ENCODE results near the gene PES1.
"Not testable (repeated sequence)": the region's sequence is repeated elsewhere in the genome, so short reads cannot be mapped to it uniquely, and the experiment has no call there.

PES1 gene

GRCh38 chr22:30607939-30608338 is 16.2 kb upstream of the PES1 start:
- DNase-seq (ENCODE audit: low read depth) = no peak

- no peak for DNase-seq (ENCODE audit: low read depth)
Observed at GRCh38 chr22:30607300-30607930, 15.7 kb upstream of the PES1 start.

DNA sequence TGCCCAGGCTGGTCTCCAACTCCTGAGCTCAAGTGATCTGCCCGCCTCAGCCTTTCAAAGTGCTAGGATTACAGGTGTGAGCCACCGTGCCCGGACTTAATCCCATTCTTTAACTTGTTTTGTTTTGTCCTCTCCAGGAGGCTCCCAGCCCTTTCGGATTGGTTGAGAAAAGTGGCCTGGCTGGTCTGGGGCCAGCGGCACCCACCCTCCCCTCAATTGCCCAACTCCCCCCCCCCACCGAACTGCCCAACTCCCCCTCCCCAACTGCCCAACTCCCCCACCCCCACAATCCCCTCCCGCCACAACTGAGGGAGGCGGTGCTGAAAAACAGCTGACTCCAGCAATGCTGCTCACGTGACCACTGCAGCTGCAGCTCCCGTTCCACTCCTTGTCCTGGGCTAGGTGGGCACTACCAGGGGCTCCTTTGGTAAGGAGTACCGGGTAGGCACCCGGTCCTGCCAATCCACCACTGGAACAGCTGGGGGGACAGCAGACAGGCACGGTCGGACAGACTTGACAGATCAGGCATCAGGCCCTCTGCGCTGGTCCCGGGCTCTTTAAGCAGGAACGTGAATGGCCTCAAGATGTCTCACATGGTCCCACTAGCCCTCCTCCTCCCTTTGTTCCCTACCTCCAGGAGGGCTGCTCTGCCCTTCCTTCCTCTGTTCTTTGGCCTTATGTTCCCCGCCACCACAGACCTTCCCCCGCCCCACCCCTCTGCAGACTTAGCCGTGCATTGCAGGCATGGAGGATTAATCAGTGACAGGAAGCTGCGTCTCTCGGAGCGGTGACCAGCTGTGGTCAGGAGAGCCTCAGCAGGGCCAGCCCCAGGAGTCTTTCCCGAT is 15.0 kb upstream of the PES1 start, which contains the start of gene TCN2:
Gene TCN2, plus strand, starts transcription at position 720 of the 845 bp plus-strand sequence. CDS start 158 bp downstream, outside the sequence.
- peak; percentile 32 for DNase-seq (ENCODE audit: low read depth)

GRCh38 chr22:30605449-30606110 is 13.9 kb upstream of the PES1 start:
- DNase-seq (ENCODE audit: low read depth) = peak; percentile 34

DNA sequence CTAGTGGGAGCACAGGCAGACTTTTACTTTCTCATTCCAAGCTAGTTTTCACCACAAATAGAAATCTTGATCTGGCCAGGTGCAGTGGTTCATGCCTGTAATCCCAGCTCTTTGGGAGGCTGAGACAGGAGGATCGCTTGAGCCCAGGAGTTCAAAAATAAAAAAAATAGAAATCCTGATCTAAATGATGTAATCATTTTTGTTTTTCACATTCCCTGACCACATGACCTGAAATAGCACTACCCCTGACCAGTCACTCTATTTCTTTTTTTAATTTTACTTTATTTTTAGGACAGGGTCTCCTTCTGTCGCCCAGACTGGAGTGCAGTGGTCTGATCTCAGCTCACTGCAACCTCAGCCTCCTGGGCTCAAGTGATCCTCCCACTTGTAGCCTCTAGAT is 13.0 kb upstream of the PES1 start:
- no peak for DNase-seq (ENCODE audit: low read depth)

- DNase-seq (ENCODE audit: low read depth) = no peak
Observed at GRCh38 chr22:30603801-30604200, 12.1 kb upstream of the PES1 start.

GRCh38 chr22:30602049-30602448 is 10.3 kb upstream of the PES1 start:
- no peak for DNase-seq (ENCODE audit: low read depth)

DNA sequence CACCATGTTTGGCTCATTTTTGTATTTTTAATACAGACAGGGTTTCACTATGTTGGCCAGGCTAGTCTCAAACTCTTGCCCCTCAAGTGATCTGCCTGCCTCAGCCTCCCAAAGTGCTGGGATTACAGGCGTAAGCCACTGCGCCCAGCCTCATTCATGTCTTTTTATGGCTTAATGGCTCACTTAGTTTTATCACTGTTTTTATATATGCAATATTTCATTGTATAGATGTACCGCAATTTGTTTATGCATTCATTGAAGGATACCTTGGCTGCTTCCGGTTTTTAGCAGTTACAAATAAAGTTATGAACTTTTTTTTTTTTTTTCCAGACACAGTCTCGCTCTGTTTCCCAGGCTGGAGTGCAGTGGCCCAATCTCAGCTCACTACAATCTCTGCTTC is 9.8 kb upstream of the PES1 start:
- no peak for DNase-seq (ENCODE audit: low read depth)

DNA sequence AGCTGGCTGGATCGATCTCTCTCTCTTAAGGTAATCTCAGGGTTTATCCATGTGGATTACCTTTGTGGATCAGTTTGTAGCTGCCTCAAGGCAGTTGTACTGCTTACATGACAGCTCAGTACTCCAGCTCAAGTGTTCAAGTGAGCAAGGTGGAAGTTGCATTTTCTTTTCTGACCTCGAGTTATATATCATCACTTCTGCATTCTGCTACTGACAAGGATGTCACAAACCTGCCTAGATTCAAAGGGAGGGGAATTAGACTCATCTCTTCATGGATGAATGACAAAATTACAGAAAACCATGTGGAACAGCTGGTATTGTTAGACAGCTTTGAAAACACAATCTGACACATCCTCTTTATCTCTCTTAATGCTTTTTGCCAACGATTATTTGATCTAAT is 9.2 kb upstream of the PES1 start:
- no peak for DNase-seq (ENCODE audit: low read depth)

GRCh38 chr22:30598986-30599385 is 7.3 kb upstream of the PES1 start:
- no peak for DNase-seq (ENCODE audit: low read depth)

DNA sequence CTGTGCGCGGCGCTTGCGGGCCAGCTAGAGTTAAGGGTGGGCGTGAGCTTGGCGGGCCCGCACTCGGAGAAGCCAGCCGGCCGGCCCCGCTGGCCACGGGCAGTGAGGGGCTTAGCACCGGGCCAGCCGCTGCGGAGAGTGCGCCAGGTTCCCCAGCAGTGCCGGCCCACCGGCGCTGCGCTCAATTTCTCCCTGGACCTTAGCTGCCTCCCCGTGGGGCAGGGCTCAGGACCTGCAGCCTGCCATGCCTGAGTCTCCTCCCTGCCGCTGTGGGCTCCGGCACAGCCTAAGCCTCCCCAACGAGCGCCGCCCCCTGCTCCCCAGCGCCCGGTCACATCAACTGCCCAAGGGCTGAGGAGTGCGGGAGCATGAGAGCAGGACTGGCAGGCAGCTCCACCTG is 5.2 kb upstream of the PES1 start:
- DNase-seq (ENCODE audit: low read depth) = no peak

DNA sequence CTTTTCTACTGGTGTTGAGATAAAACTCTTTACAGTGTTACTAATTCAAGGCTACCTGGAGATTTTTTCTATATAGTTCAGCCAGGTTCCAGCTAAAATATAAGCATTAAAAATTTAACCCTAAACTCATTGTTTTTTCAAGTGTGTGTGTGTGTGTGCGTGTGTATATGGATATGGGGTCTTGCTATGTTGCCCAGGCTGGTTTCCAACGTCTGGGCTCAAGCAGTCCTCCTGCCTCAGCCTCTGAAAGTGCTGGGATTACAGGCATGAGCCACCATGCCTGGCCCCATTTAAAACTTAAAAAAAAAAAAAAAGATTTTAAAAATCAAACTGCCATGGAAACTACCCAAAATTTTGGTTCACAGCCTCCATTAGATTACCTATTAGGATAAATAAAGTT is 4.5 kb upstream of the PES1 start:
- no peak for DNase-seq (ENCODE audit: low read depth)

DNA sequence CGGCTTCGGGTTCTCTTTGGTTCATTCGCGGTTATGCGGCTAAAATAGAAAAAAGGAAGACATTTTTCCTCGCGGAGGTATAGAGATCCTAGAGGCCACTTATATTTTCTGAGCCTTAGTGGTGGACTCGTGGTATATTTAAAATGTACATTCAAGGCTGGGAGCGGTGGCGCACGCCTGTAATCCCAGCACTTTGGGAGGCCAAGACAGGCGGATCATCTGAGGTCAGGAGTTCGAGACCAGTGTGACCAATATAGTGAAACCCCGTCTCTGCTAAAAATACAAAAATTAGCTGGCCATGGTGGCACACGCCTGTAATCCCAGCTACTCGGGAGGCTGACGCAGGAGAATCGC is 627 bp upstream of the PES1 start:
- DNase-seq (ENCODE audit: low read depth) = not testable (repeated sequence)

GRCh38 chr22:30591191-30591587 is 521 bp downstream of the PES1 start:
- DNase-seq (ENCODE audit: low read depth) = no peak

DNA sequence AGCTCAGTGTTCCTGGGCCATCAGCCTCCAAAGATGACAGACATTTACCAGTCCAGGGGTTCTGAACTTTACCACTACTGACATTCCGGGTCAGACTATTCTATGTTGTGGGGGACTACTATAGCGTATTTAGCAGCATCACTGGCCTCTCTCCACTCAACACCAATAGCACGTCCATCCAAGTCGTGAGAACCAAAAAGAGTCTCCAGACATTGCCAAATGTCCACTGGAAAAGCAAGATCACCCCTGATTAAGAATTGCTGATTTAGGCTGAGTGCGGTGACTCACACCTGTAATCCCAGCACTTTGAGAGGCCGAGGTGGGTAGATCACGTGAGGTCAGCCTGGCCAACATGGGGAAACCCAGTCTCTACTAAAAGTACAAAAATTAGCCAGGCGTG is 5.3 kb downstream of the PES1 start:
- no peak for DNase-seq (ENCODE audit: low read depth)

- DNase-seq (ENCODE audit: low read depth) = no peak
Observed at GRCh38 chr22:30584441-30584840, 7.3 kb downstream of the PES1 start.

DNA sequence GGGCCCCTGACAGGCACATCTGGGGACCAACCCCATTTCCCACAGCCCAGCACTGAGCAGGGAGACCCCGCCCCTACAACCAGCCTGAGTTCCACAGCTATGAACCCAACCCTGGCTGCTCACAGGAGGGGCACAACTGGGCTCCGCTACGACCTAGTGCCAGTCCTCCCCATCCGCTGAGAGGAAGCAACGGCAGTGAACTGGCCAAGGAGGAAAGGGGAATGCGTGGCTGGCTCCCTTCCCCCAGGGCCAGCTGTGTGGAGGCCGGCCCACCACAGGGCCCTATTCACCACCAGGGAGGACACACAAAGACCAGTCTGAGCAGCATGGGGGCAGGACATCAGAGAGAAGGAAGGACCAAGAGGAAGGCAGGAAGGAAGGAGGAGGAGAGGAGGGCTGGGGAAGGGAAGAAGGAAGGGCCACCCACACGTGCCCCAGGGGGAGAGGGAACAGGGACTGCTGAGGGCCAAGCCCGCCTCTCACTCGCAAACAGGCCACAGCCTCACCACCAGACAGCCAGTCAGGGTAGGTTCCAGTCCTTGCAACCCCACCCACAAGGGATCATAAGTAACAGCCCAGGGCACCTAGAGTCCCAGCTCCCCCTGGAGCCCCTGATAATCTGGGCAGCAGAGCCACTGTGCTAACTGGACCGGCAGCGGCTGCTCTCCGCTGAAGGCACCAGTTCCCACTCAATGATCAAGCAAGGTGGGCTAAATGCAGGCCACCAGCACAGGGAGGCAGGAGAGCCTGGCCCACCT is 8.7 kb downstream of the PES1 start:
- DNase-seq (ENCODE audit: low read depth) = no peak

GRCh38 chr22:30582051-30582450 is 9.7 kb downstream of the PES1 start:
- no peak for DNase-seq (ENCODE audit: low read depth)

- DNase-seq (ENCODE audit: low read depth) = no peak
Observed at GRCh38 chr22:30580896-30581295, 10.8 kb downstream of the PES1 start.

GRCh38 chr22:30578481-30578880 is 13.2 kb downstream of the PES1 start:
- no peak for DNase-seq (ENCODE audit: low read depth)

DNA sequence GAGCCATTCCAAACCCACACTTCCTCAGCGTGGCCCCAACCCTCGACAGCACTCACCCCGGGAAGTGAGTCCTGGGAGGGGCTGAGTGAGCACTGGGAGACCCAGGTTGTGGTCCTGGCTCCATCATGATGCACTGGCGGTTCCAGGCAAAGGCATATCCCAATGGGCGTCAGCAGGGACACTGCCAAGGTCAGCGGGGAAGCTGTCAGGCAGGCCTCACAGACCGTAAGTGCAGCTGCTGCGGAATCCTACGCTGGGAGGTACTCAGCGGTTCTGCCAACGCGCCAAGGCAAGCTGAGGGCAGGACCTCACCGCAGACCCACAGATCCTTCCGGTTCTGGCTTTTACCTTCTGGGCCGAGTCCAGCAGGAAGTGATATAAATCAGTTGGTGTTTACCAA is 15.9 kb downstream of the PES1 start:
- DNase-seq (ENCODE audit: low read depth) = no peak

GRCh38 chr22:30574997-30575671 is 16.6 kb downstream of the PES1 start:
- no peak for DNase-seq (ENCODE audit: low read depth)
